Measurements from ENCODE around the gene FGF3. TPM values are rescaled to one million over a fixed set of nuclear protein-coding genes. Genes with fewer than 3 reads are reported as not detected.

The FGF3 gene
- total RNA-seq, 1 donor from 2014 or later: not detected

GRCh38 chr11:69831985-69832384, 12.8 kb upstream of the FGF3 start:
- Mint-ChIP-seq H3K4me3 (no peak overlapping the region), H3K9me3 (no peaks in the 10 kb centered on the region), H3K4me1 (no peaks in the 10 kb centered on the region), H3K27ac (no peak overlapping the region), H3K36me3 (no peaks in the 10 kb centered on the region), H3K27me3 (ENCODE audit: low read depth) (peaks cover 25% of the 10 kb centered on the region)
- no peak for DNase-seq (ENCODE audit: low spot score in 2 of 2, unreplicated experiment in 2 of 2)
- TF ChIP-seq CTCF (IDR thresholded peaks at IDR 0.05; ENCODE audit: unreplicated experiment): no peak

- Mint-ChIP-seq H3K36me3 (no peaks in the 10 kb centered on the region), H3K4me1 (no peaks in the 10 kb centered on the region), H3K27ac (no peak overlapping the region), H3K4me3 (no peak overlapping the region), H3K9me3 (no peaks in the 10 kb centered on the region), H3K27me3 (ENCODE audit: low read depth) (peaks cover 31% of the 10 kb centered on the region)
- DNase-seq (ENCODE audit: low spot score in 2 of 2, unreplicated experiment in 2 of 2): no peak
- no peak for TF ChIP-seq CTCF (IDR thresholded peaks at IDR 0.05; ENCODE audit: unreplicated experiment)
These were observed 10.9 kb upstream of the FGF3 start for GRCh38 chr11:69830086-69830485.

GRCh38 chr11:69828971-69829344, 9.7 kb upstream of the FGF3 start:
- H3K27ac Mint-ChIP-seq: no peak overlapping the region
- no peak for TF ChIP-seq CTCF (IDR thresholded peaks at IDR 0.05; ENCODE audit: unreplicated experiment)

GRCh38 chr11:69828276-69828970, 9.2 kb upstream of the FGF3 start:
- no peak for TF ChIP-seq CTCF (IDR thresholded peaks at IDR 0.05; ENCODE audit: unreplicated experiment)
- H3K36me3 Mint-ChIP-seq: no peaks in the 10 kb centered on the region
- no peaks in the 10 kb centered on the region for H3K4me1 Mint-ChIP-seq
- DNase-seq (ENCODE audit: low spot score in 2 of 2, unreplicated experiment in 2 of 2): no peak
- H3K9me3 Mint-ChIP-seq: no peaks in the 10 kb centered on the region
- no peak overlapping the region for H3K27ac Mint-ChIP-seq
- no peak overlapping the region for H3K4me3 Mint-ChIP-seq
- H3K27me3 Mint-ChIP-seq (ENCODE audit: low read depth): peaks cover 44% of the 10 kb centered on the region

More at GRCh38 chr11:69828971-69829344, 9.7 kb upstream of the FGF3 start:
- H3K4me1 Mint-ChIP-seq: no peaks in the 10 kb centered on the region
- no peaks in the 10 kb centered on the region for H3K9me3 Mint-ChIP-seq
- H3K4me3 Mint-ChIP-seq: no peak overlapping the region
- peaks cover 39% of the 10 kb centered on the region for H3K27me3 Mint-ChIP-seq (ENCODE audit: low read depth)
- no peaks in the 10 kb centered on the region for H3K36me3 Mint-ChIP-seq
- DNase-seq (ENCODE audit: low spot score in 2 of 2, unreplicated experiment in 2 of 2): no peak

- peaks cover 46% of the 10 kb centered on the region for H3K27me3 Mint-ChIP-seq (ENCODE audit: low read depth)
These were observed 7.6 kb upstream of the FGF3 start for GRCh38 chr11:69826773-69827172.

More at GRCh38 chr11:69826773-69827172, 7.6 kb upstream of the FGF3 start:
- Mint-ChIP-seq H3K4me1 (no peaks in the 10 kb centered on the region), H3K36me3 (no peaks in the 10 kb centered on the region), H3K9me3 (no peaks in the 10 kb centered on the region), H3K4me3 (no peak overlapping the region), H3K27ac (no peak overlapping the region)
- DNase-seq (ENCODE audit: low spot score in 2 of 2, unreplicated experiment in 2 of 2): no peak
- TF ChIP-seq CTCF (IDR thresholded peaks at IDR 0.05; ENCODE audit: unreplicated experiment): no peak
